ENCODE data around the gene SIRPA. TPM values are rescaled to one million over a fixed set of nuclear protein-coding genes. Genes with fewer than 3 reads are reported as not detected.

The SIRPA gene
- 10 to 100 TPM; 24.7 to 40.2 (median 28.2) TPM for polyA plus RNA-seq (ENCODE audit: insufficient read length in 4 of 4)

DNA sequence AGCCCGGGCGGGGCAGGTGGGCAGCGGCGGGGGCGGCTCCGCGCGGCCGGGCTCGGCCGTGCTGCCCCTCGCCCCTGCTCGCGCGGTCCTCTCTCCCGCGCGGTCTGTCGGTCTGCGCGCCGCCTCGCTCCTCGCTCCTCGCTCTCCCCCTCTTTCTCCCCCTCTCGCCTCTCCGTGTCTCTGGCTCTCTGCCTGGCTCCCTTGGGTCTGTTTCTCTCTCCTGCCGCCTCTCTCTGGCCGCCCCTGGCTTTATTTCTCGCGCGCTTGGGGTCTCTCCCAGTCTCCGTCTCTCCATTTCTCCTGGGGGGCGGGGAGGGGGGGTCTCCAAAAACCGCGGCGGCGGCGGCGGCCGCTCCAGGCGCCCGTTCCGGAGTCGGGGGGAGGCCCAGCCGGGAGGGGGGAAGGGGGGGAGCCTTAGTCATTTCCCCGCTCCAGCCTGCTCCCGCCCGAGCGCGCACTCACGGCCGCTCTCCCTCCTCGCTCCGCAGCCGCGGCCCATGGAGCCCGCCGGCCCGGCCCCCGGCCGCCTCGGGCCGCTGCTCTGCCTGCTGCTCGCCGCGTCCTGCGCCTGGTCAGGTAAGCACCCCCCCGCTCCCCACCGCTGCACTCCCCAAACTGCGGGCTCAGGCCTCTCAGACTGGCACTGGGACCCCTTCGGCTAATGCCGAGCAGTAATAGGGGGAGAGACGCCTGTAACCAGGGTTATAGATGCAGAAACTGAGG, at the start of gene SIRPA:
Gene SIRPA (plus strand): TSS at position 457 of the 723 bp plus-strand sequence. CDS start 41 bp downstream, at position 498.
- DNase-seq (ENCODE audit: low read depth in 4 of 4, low spot score in 3 of 4) = peak; percentile 50 to 62 (median 53)

DNA sequence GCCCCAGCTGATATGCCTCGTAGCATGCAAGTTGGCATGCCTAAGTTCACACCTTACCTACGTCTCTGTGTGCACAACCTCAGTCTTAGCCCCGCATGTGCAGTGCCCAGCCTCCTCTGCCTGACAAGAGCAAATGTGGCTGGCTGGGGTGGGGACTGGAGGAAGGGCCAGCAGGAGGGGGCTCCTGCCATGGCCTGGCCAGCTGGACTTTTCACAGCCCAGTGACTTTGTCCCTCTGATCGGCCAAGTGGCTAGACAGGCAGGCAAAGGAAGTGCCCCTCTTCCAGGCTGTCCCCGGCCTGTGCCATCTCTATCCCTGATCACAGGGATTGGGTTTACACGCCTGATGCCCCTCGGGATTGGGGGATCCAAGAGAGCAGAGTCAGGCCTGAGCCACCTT, 49.5 kb upstream of the SIRPA start:
- DNase-seq (ENCODE audit: low read depth in 4 of 4, low spot score in 3 of 4) = no peak

DNA sequence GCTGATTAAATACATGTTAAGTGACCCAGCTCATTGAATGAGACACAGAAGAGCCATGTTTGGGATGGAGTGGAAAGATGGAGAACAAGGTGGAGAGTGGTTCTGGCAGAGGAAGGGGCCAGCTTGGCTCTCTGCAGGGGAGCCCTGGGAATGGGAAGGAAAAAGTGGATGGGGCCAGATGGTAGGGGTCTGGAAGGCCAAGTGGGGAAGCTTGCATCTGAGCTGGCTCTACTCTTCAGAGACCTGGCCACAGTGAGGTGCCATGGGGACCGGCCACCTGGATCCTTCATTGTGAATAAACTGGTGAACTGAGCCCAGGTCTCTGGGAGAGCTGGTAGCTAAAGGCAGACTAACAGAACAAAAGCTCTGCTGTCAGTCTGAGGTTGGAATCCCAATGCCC, 48.9 kb upstream of the SIRPA start:
- DNase-seq (ENCODE audit: low read depth in 4 of 4, low spot score in 3 of 4) = no peak

DNA sequence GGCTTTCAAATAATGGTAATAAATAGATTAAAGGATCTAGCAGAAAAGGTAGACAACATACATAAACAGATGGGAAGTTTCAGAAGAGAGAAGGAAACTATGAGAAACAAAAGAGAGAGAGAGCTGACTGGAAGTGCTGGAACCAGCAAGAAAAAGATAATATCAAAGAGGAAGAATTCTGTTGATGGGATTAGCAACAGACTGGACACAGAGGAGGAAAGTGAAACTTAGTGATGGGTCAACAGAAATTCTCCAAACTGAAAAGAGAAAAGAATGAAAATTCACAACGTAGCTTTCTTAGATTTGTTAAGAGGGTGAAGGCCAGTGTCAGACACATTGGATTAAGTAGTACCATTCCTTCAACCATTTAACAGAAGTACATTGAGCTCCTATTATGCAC, 48.3 kb upstream of the SIRPA start:
- DNase-seq (ENCODE audit: low read depth in 4 of 4, low spot score in 3 of 4) = no peak

DNA sequence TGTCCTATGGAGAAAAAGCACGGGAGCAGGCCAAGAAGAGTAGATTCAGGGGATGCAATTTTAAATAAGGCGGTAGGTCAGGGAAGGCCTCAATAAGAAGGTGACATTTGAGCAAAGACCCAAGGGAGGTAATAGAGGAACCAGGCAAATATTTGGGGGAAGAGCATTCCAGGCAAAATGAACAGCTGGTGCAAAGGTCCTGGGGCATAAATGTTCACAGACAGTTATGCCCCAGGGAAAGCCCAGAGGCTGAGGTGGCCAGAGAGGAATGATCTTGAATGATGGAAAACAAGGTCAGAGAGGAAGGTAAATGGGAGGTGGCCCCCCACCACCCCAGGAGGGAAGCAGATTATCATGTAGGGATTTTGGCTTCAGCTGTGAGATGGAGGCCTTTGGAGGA, 47.4 kb upstream of the SIRPA start:
- DNase-seq (ENCODE audit: low read depth in 4 of 4, low spot score in 3 of 4) = no peak

DNA sequence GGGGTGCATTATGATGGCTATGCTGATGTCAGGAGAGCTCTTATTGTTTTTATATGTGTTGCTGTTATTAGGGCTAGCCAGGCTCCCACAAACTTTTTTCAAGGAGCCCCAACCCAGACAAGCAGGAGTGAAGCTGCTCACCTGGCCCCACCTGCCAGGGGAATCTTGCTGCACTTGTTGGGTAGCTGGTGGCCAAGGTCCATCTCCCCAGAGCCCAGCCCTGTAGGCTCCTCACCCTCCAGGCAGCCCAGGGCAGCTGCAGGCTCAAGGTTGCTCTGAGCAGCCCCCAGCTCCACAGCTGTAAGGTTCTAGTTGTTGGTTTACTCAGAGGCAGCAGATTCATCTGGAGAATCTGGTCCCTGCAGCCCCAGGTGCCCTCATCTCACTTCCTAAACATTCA, 46.8 kb upstream of the SIRPA start:
- no peak for DNase-seq (ENCODE audit: low read depth in 4 of 4, low spot score in 3 of 4)

DNA sequence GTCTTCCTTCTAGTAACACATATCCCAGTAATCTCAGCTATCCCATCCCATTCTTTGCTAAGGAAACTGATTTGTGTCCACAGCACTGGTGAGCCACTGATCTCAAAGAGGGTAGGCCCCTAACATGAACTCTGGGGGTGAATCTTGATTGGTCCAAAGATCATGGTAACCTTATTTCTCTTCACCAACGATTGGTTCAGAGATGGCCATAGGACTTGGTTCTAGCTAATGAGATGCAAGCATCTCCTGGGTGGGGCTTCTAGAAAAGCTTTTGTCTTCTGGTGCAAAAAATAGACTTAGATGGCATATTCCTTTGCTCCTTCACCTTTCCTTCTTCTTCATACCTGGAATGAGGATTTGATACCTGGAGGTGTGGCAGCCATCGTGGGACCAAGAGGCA, 43.8 kb upstream of the SIRPA start:
- no peak for DNase-seq (ENCODE audit: low read depth in 4 of 4, low spot score in 3 of 4)

DNA sequence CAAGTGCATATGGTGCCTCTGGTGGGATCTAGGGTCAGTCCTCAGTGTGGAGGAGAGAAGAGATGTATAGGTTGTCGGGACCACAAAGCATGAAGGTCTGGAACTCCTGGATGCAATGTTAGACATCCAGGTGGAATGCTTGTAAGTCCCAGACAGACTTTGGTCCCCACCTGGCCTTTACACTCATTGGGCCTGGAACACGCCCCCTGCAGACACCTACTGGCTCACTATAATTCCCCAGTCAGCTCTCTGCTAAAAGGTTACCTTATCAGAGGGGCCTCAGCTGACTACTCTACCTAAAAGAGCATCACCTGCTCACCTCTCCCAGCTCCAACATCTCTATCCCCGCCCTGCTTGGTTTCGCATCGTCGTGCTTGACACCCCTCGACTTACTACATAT, 41.7 kb upstream of the SIRPA start:
- no peak for DNase-seq (ENCODE audit: low read depth in 4 of 4, low spot score in 3 of 4)

DNA sequence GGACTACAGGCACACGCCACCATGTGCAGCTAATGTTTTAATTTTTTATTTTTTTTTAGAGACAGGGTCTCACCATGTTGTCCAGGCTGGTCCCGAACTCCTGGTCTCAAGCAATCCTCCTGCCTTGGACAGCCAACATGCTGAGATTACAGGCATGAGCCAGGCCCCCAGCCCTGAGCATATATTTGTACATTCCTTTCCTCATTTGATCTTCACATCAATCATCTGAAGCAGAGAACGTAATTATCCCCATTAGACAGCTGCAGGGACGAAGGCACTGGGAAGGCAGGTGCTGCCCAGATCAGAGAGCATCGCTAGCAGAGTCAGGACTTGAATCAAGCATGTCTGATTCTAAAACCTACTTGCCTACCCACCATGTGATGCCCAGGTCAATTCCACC, 41.0 kb upstream of the SIRPA start:
- DNase-seq (ENCODE audit: low read depth in 4 of 4, low spot score in 3 of 4) = no peak

DNA sequence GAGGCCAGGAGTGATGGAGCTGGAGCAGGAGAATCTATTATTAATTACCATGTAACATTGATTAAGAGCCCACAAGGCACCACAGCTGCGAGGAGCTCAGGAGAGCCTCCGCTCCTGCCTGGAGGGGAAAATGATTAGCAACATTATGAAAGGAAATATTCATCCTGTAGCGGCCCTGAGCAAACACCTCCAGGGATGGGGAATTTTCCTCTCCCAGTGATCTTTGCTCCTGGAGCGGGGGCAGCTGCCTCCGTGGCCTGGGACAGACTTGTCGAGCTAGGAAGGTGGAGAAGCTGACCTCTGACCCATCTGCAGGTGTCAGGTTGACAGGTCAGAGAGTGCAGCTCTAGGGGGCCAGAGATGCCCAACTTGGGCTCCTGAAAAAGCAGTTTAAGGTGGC, 40.1 kb upstream of the SIRPA start:
- DNase-seq (ENCODE audit: low read depth in 4 of 4, low spot score in 3 of 4) = no peak

DNA sequence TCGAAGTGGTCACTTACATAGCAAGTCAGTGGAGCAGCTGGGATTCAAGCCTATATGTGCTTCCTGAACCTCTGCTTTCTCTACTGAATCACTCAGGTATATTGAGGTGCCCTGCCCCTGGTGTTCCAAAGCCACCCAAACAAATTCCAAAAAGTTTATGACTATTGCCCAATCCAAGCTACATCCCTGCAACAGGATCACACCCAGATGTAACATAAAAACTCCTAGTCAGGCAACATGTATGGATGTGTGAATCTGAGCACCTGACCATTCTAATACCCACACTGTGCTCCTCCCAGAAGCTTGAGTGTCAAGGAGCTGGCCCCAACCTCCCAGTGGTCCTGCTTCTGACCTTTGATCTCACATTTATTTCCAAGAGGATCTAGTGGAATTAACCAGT, 39.5 kb upstream of the SIRPA start:
- DNase-seq (ENCODE audit: low read depth in 4 of 4, low spot score in 3 of 4) = no peak

DNA sequence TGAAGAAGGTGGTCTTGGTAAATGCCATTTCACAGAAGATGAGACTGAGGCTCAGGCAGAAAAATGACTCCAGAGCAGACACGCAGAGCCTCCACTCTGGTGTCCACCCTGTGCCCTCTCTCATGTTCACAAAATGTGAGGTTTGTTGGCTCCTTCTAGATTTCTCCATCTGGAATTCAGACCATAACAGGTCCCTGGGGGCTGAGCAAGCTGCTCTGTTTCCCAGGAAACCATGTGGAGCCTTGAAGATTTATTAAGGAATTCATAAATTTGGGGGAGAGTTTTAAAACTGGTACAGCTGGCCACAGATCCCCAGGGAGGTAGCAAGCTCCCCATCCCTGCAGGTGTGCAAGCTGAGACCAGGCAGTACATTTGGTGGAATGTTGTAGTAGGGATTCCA, 38.8 kb upstream of the SIRPA start:
- no peak for DNase-seq (ENCODE audit: low read depth in 4 of 4, low spot score in 3 of 4)

DNA sequence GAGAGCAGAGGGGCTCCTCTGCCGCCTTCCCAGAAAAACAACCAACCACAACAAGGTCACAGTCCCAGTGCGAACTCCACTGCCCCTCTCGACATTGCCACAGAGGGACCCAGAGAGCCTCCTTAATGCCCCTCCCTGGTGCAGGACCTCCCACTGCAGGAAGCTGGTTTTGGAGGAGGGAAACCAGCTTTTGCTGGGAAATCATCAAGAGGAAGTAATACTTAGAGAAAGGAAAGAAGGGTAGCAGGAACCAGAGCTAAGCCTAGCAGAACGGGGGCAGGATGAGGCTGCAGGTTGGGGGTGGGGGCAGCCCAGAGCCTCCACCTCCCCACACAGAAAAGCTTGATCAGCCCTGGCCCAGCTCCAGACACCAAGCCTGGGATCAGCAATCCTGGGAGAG, 37.7 kb upstream of the SIRPA start:
- no peak for DNase-seq (ENCODE audit: low read depth in 4 of 4, low spot score in 3 of 4)

DNA sequence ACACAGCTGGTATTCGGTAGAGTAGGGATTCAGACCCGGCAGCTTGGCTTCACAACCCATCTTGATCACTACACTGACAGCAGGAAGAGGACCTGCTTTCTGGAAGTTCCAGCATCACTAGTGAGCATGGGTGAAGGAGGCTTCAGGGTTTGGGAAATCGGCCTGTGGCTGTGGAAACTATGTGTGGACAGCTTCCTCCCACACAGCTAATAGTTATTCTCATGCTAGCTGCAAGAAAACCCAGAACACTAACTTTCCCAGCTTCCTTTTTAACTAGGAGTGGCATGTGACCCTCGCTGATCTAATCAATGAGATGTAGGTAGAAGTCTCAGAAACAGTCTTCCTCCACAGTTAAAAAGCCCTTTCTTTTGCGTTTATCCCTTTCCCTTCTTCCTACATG, 36.3 kb upstream of the SIRPA start:
- DNase-seq (ENCODE audit: low read depth in 4 of 4, low spot score in 3 of 4) = no peak

DNA sequence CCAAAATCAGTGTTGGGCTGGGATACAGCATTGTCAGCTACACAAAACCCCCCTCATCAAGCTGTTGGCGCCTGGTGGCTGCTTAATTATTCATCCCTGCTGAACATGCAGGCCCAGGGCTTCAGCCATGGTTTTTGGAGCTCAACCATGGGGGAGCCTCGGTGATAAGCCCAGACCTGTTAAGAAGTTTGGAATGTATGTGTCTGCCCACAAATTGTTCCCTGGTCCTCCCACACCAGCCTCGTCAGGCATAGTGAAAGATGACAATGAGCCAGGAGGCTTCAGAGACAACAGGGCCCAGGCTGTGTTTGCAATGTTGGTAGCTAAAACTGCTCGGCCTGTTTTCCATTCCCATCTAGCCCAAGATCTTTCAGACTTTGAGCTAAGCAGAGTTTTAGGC, 34.8 kb upstream of the SIRPA start:
- DNase-seq (ENCODE audit: low read depth in 4 of 4, low spot score in 3 of 4) = no peak

DNA sequence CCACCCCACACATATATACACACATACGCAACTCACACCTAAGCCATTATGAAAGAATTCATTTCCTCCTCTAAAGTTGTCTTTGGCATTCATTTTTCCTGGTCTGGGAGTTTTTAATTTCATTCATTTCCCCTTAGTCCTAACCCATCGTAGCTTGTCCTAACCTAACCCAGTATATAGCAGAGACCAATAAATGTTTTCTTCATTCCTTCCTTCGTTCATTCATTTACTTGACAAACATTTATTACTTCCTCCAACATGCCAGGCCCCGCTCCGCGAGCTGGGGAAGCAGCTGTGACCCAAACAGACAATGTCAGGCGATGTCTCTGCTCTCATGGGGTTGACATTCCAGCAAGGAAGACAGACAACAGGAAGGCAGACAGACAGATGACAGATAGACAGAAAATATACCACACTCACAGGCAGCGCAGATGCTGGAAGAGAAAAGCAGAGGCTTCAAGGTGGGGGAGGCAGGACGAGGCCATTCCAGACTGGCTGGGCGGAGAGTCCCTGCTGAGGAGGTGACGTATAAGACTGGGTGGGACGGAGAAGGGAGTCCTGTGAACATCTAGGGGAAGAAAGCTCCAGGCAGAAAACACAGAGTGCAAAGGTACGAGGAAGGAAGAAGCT, 33.7 kb upstream of the SIRPA start:
- no peak for DNase-seq (ENCODE audit: low read depth in 4 of 4, low spot score in 3 of 4)

DNA sequence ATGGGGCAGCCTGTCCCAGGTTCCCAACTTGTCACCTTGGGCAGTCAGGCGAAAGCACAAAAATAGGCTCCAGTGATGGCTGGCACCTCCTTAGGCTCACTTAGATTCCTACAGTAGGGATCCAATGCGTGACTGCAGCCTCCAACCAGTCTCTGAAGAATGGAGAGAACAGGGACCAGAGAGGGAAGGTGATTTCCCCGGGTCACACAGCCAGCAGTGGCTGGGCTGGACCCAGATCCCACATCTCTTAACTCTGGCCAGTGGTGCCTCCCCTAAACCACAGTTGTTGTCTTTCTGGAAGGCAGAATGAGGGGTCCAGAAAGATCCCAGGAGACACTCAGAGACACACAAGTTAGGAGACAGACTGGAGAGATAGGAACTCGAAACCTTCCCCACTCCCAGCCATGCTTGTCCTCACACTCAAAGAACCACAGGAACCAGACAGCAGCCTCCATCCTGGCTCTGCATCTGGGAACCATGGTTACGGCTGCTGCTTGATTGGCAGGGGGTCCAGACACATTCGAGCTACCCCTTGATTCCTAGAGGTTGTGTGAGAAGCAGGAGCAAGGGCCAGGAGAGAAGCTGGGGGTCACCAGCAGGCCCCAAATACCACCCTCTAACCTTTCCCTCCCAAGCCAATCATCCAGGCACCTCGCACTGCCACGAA, 33.1 kb upstream of the SIRPA start:
- no peak for DNase-seq (ENCODE audit: low read depth in 4 of 4, low spot score in 3 of 4)

DNA sequence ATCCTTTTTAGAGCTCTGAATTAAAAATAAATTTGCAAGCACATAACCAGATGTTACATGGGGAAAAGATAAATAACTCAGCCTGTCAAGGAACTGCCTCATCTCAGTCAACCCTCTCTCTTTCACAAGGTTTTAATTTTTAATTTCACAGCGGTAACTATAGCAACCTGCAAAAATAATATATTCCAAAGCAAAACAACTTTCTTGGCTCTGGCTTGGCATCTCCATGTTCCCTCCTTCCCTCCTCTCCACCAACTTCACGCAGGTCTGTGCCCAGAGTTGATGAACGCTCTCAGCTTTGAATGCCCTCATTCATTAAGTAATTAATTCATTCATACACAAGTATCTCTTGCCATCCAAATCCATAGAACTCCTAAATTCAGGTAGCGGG, 32.5 kb upstream of the SIRPA start:
- no peak for DNase-seq (ENCODE audit: low read depth in 4 of 4, low spot score in 3 of 4)

DNA sequence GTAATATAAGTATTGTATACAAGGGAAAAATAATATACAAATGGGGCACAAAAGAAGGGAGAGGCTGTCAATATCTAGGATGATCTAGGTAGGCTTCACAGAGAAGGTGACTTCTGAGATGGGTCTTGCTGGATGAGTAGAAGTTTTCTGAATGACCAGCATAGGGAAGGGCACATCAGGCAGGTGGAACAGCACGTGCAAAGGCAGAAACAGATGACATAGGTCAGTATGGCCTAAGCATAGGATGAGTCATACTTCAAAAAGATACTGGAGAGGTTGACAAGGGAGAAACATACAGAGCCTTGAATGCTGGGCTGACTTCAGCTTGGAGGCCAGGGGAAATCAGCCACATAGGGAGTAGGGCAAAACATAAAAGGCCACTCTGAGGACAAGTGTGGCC, 31.9 kb upstream of the SIRPA start:
- DNase-seq (ENCODE audit: low read depth in 4 of 4, low spot score in 3 of 4) = no peak

DNA sequence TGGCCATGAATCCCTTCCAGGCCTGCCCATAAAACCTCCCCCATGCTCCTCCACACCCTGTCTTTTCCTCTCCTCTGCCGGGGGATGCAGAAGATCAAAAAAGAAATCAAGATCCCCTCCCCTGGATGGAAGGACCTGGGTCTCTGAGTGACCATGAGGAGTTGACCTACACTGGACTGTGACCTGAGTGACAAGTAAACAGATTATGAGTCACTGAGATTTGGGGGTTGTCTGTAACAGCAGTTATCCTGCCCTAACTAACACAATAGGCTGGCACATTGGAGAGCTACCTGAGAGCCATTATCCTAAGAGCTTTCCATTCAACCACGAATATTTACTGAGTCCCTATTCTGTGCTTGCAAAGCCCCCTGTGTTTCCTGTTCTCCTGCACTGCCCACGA, 28.4 kb upstream of the SIRPA start:
- no peak for DNase-seq (ENCODE audit: low read depth in 4 of 4, low spot score in 3 of 4)

DNA sequence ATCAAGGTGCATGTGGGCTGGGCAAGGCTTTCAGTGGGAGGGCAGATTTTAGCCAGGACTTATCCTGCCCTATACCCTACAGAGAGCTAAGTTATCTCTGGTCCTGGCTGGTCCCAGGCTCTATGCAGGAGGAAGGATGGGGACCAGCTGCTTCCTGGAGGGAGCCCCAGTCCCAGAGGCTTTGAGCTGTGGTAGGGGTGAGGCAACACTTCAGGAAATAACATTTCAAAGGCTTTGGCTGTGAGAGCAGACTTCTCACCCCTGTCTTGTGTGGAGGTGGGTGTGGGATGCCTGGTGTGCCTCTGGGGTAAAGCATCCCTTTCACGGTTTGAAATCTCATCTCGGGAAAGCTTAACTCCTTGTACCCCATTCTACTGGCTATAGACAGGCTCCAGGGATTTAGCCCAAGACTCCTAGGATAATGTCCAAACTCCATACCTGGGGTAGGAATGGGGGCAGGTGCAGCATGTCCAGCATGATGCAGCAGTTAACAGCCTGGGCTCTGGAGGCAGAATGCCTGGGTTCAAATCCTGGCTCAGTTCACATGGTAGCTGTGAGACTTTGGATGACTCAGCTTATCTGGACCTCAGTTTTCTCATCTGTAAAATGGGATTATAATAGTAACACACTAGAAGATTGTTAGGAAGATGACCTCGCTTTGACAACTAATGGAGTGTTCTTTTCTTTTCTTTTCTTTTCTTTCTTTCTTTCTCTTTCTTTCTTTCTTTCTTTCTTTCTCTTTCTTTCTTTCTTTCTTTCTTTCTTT, 27.5 kb upstream of the SIRPA start:
- DNase-seq (ENCODE audit: low read depth in 4 of 4, low spot score in 3 of 4) = no peak

All from left renal pelvis (tissue), 4 donors.